Measurements from ENCODE around the gene C4orf50. TPM values are rescaled to one million over a fixed set of nuclear protein-coding genes. Genes with fewer than 3 reads are reported as not detected.
"Not testable (repeated sequence)": the region's sequence is repeated elsewhere in the genome, so short reads cannot be mapped to it uniquely, and the experiment has no call there.

The C4orf50 gene
- total and polyA plus RNA-seq, 2 of the 4 experiments (the other 2 are of a cell fraction) = not detected

GRCh38 chr4:5946653-5947052 is 71.6 kb downstream of the C4orf50 start:
- H3K27ac ChIP-seq (ENCODE audit: insufficient read depth, low read length); DNase-seq; H3K9ac ChIP-seq (ENCODE audit: low read depth, low read length); H3K4me3 ChIP-seq (ENCODE audit: insufficient read depth, low read depth, low read length); dilution Hi-C loops (cut with HindIII; ENCODE audit: low sequenced_read_pairs, unreplicated experiment); ATAC-seq (ENCODE audit: low read depth); H2AK5ac ChIP-seq (ENCODE audit: low read depth, low read length); H3K4me2 ChIP-seq (ENCODE audit: low read depth, low read length); H4K8ac ChIP-seq (ENCODE audit: low read depth in 2 of 2, low read length in 2 of 2); H2BK15ac ChIP-seq (ENCODE audit: low read depth, low read length); POLR2A ChIA-PET (ENCODE audit: unreplicated experiment); H2BK20ac ChIP-seq (ENCODE audit: low read depth, low read length); H3K9me3 ChIP-seq (ENCODE audit: control insufficient read depth, insufficient read depth, low read length); H3K4me1 ChIP-seq (ENCODE audit: control insufficient read depth, insufficient read depth, low read length); H3K56ac ChIP-seq (ENCODE audit: extremely low read depth, insufficient read depth, low read length); H4K20me1 ChIP-seq (ENCODE audit: insufficient read depth, low read length); intact Hi-C loops (cut with micrococcal nuclease); H3K23ac ChIP-seq (ENCODE audit: low read depth, low read length); in situ Hi-C loops (cut with MboI; ENCODE audit: low sequenced_read_pairs); H2AK9ac ChIP-seq (replicated peaks; ENCODE audit: low read depth, low read length, poor library complexity); BruUV-seq (replicated peaks); H2BK5ac ChIP-seq (ENCODE audit: low read depth, low read length, poor library complexity, severe bottlenecking); H2BK120ac ChIP-seq (ENCODE audit: low read depth, low read length); H3K27me3 ChIP-seq (ENCODE audit: control insufficient read depth, insufficient read depth, low read length); H2AFZ ChIP-seq (replicated peaks; ENCODE audit: low read length, poor library complexity); H4K91ac ChIP-seq (ENCODE audit: insufficient read depth, low read depth, low read length); H4K5ac ChIP-seq (ENCODE audit: low read depth, low read length); H3K9me1 ChIP-seq (ENCODE audit: insufficient read depth, low read length); H3K18ac ChIP-seq (ENCODE audit: low read depth, low read length); H3K36me3 ChIP-seq (ENCODE audit: control insufficient read depth, insufficient read depth, low read length); H3K4ac ChIP-seq (ENCODE audit: low read depth, low read length); CTCF ChIA-PET; H3K79me1 ChIP-seq (ENCODE audit: low read depth in 1 of 2, low read length in 2 of 2); H3K14ac ChIP-seq (replicated peaks; ENCODE audit: low read depth, low read length): not testable (repeated sequence)
- WGBS, 2 experiments (ENCODE audit: extremely low coverage in 2 of 2, insufficient read length in 1 of 2) = 57% methylated on average over 2 of the region's 6 CpGs; no CpG with 5 or more reads in 1 of the 2 experiments

Measured in IMR-90 (cell line).